GM12865 (cell line): Measurements from ENCODE around the gene TMEM132D.

Experiments used
- DNase-seq: peaks from one replicate; pipeline ENCODE4 v3.0.0; 2010; ENCODE audit warnings: low read depth
- H3K4me3 ChIP-seq: 2 replicates; pipeline ENCODE4 v1.5.1; 2011; ENCODE audit warnings: mild to moderate bottlenecking, low read depth, low read length, control low read depth
- TF ChIP-seq, protein P1 (sequence below): IDR thresholded peaks from 2 replicates; pipeline ENCODE4 v1.5.1; 2011; ENCODE audit warnings: low read length, control low read depth, low read depth, inconsistent platforms; ENCODE audit not compliant: insufficient read depth; ENCODE audit errors: missing control alignments

Gene TMEM132D

DNA sequence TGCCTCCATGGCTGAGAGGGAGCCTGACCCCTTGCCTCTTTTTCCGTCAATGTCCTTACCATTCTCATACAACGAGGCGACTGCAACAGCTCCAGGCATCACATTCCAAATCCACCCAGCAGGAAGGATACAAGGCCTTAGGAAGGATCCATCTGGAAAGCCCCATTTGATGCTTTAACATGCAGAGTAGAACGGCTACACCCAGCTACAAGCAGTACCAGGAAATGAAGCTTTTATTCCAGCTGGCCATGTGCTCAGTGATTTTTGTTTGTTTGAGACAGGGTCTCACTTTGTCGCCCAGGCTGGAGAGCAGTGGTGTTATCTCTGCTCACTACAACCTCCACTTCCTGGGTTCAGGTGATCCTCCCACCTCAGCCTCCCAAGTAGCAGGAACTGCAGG is 124.8 kb downstream of the TMEM132D start:
- no peak for DNase-seq
- no peak overlapping the region for H3K4me3 ChIP-seq
- TF ChIP-seq, protein P1, sequence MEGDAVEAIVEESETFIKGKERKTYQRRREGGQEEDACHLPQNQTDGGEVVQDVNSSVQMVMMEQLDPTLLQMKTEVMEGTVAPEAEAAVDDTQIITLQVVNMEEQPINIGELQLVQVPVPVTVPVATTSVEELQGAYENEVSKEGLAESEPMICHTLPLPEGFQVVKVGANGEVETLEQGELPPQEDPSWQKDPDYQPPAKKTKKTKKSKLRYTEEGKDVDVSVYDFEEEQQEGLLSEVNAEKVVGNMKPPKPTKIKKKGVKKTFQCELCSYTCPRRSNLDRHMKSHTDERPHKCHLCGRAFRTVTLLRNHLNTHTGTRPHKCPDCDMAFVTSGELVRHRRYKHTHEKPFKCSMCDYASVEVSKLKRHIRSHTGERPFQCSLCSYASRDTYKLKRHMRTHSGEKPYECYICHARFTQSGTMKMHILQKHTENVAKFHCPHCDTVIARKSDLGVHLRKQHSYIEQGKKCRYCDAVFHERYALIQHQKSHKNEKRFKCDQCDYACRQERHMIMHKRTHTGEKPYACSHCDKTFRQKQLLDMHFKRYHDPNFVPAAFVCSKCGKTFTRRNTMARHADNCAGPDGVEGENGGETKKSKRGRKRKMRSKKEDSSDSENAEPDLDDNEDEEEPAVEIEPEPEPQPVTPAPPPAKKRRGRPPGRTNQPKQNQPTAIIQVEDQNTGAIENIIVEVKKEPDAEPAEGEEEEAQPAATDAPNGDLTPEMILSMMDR, result no peak

DNA sequence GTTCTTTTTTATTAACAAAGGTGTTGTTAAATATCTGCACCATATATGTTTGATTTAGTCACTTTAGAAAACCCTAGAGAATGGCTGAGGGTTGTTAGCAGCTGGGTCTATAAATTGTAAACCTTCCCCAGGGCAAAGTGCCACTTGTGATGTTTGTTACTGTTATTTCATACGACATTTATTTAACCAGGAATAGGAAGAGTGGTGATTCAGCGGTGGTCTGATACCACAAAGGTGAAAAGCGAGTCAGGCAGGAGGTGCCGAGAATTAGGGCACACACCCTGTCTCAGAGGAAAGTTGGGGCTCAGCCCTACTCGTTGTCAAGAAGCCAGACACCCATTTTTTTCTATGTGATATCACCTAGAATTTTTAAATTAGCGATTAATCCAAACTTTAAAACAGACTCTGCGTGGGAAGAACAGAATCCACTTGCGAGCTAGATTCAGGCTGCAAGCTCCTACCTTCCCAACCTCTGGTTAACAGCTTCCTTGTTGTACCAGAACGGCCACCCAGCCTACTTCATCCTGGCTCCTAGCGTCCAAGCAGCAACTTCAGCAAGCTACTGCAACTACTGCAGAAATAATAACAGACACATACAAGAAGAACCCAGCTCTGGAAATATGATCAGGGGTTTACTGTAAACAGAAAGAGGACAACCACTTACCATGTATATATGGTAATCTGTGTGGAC is 126.7 kb downstream of the TMEM132D start:
- TF ChIP-seq, protein P1, result no peak
- H3K4me3 ChIP-seq, result no peak overlapping the region
- no peak for DNase-seq

DNA sequence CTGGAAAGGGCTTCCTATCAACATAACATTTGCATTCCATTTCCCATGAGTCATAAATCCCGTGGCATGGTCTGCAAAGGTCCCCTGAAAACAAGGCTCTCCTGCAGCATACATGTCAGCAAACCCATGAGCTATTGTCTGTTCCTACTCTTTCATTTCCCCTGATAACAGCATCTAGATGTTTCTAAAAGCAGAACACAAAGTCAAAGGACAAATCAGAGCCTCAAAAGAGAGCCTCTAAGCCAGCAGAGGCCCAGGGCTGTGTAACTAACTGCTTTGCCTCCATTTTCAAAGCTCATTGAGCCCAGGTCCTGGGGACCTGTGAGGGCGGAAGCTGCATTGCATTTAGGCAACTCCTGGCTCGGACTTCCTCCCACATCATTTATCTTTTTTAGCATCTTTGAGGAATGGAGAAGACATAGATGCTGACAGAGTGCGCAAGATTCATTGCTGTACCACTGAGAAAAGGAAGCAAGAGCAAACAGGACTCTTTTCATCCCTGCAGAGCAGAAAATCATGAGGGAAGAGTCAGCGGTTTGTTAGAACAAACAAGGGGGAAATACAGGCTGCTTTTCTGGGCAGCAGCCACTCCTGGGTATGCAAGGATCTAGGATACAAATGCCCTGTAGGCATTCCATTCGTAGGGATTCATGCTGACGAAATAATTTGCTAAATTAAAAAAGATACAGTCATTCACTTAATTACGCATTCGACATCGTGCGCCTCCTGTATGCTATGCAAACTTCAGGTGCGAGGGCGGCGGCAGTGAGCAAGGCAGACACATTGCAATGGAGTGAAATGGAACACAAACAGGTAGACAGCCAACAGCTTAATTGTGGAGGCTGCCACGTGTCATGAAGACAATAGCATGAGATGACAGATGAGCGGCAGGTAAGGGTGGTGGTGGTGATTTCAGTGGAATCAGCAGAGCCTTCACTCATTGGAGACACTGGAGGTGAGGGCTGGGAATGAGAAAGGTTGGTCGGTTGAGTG is 131.0 kb downstream of the TMEM132D start:
- TF ChIP-seq, protein P1, result no peak
- H3K4me3 ChIP-seq, result no peak overlapping the region
- no peak for DNase-seq

DNA sequence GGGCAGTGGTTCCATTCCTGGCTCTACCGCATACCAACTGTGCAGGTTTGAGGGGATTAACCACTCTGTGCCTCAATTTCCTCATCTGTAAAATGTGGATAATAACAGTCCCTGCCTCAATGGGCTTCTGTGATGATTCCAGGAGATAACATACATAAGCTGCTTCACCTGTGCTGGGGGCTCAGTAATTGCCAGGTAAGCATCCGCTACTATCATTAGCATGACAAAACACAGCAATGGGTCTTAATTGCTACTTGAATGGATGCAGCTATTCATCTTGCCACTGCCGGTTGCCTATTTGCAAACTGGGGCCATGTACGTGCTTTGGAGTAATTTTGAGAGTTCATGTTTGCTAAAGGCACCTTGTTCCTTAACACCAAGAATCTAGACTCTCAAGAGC is 132.6 kb downstream of the TMEM132D start:
- TF ChIP-seq, protein P1, result no peak
- no peak for DNase-seq
- no peak overlapping the region for H3K4me3 ChIP-seq

DNA sequence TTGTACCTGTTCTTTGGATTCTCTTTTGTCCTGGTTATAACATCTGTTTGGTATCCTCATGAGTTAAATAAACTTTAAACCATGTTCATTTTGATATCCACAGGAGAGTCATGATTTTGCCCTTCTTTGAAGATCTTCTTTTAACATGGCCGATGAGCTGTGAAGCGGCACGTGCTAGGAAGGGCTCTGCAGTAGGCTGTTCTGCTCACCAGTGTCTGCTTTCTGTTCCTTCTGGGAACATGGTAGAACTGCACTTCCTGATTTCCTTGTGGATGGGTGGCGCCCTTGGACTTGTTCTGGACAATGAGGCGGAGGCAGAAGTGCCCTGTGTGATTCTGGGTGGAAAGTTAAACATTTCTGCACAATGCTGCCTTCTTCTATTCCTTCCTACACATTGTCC is 138.1 kb downstream of the TMEM132D start:
- H3K4me3 ChIP-seq, result no peak overlapping the region
- TF ChIP-seq, protein P1, result no peak
- DNase-seq, result no peak

DNA sequence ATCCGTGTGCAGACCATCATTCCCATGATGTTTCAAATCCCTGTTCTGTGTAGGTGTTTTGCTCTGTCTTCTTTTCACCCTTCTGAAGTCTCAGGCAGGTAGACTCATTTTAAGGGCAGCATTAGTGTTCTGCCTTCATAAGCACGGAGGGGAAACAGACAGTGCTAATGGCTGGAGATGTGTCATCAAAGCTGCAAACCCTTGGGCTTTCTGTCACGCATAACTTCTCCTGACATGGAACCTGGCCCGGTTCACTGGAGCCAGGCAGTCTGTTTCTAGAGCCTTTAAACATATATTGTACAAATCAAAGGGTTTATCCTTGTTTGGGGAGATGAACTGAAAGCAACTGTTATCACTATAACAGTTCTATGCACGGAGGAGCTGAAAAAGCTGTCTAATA is 141.4 kb downstream of the TMEM132D start:
- DNase-seq, result no peak
- H3K4me3 ChIP-seq, result no peak overlapping the region
- TF ChIP-seq, protein P1, result no peak
